H1 (cell line): Measurements from ENCODE around the gene RNF41. TPM values are rescaled to one million over a fixed set of nuclear protein-coding genes. Genes with fewer than 3 reads are reported as not detected.

ENCODE experiments used
- ASH2L ChIP-seq: fragments of 200-600, 300-600 bp; sonication (generic); IDR thresholded peaks from one replicate; pipeline ENCODE4 v1.7.1; 2017; ENCODE audit warnings: low read length
- CHD1 ChIP-seq: IDR thresholded peaks from 2 replicates; pipeline ENCODE4 v1.6.1; 2012; ENCODE audit warnings: low read depth, low read length, improper control_type of control experiment
- EP300 ChIP-seq, 2 experiments: IDR thresholded peaks; 1 replicate in 1 of 2; 2 replicates in 1 of 2; pipeline ENCODE4 v1.6.1; 2011 to 2012; ENCODE audit warnings: low read depth in 2 of 2, low read length in 2 of 2, mild to moderate bottlenecking in 2 of 2, borderline replicate concordance in 1 of 2, inconsistent platforms in 1 of 2, moderate library complexity in 1 of 2
- GABPA ChIP-seq: IDR thresholded peaks from 2 replicates; pipeline ENCODE4 v1.6.1; 2011; ENCODE audit warnings: mild to moderate bottlenecking, low read length, moderate library complexity, borderline replicate concordance; ENCODE audit not compliant: insufficient read depth
- HDAC2 ChIP-seq, 2 experiments: fragments of 300-600 bp in 1 of 2; sonication (generic) in 1 of 2; IDR thresholded peaks; 2 replicates each; pipeline ENCODE4 v1.6.1; 2011 to 2012; ENCODE audit warnings: low read depth in 2 of 2, low read length in 2 of 2, mild to moderate bottlenecking in 2 of 2, moderate library complexity in 2 of 2, borderline replicate concordance in 1 of 2, inconsistent platforms in 1 of 2
- JUND ChIP-seq: IDR thresholded peaks from 2 replicates; pipeline ENCODE4 v1.6.1; 2011; ENCODE audit warnings: mild to moderate bottlenecking, improper control_type of control experiment, low read length
- KDM4A ChIP-seq: IDR thresholded peaks from one replicate; pipeline ENCODE4 v1.7.1; 2012; ENCODE audit warnings: low read depth, mild to moderate bottlenecking, moderate library complexity, low read length, inconsistent platforms; ENCODE audit not compliant: severe bottlenecking
- NRF1 ChIP-seq: IDR thresholded peaks from 2 replicates; pipeline ENCODE4 v1.6.1; 2011; ENCODE audit warnings: mild to moderate bottlenecking, low read depth, low read length, improper control_type of control experiment
- POLR2A ChIP-seq, 2 experiments: IDR thresholded peaks; 1 replicate in 1 of 2; 2 replicates in 1 of 2; pipeline ENCODE4 v1.6.1; 2011; ENCODE audit warnings: low read depth in 2 of 2, low read length in 2 of 2, mild to moderate bottlenecking in 2 of 2; ENCODE audit errors: control extremely low read depth in 1 of 2
- POLR2AphosphoS5 ChIP-seq: IDR thresholded peaks from 2 replicates; pipeline ENCODE4 v1.6.1; 2011; ENCODE audit warnings: low read depth, low read length
- RBBP5 ChIP-seq: IDR thresholded peaks from 2 replicates; pipeline ENCODE4 v1.7.1; 2012; ENCODE audit warnings: low read depth, mild to moderate bottlenecking, inconsistent platforms, low read length, moderate library complexity, borderline replicate concordance
- RFX5 ChIP-seq: IDR thresholded peaks from 2 replicates; pipeline ENCODE4 v1.6.1; 2011; ENCODE audit warnings: low read depth, low read length, improper control_type of control experiment, borderline replicate concordance
- RXRA ChIP-seq: IDR thresholded peaks from 2 replicates; pipeline ENCODE4 v1.6.1; 2011; ENCODE audit warnings: low read depth, mild to moderate bottlenecking, low read length, moderate library complexity; ENCODE audit not compliant: insufficient read depth
- SAP30 ChIP-seq: fragments of 300-600 bp; sonication (generic); IDR thresholded peaks from 2 replicates; pipeline ENCODE4 v1.7.1; 2012; ENCODE audit warnings: low read length, moderate library complexity, mild to moderate bottlenecking, inconsistent platforms; ENCODE audit not compliant: insufficient read depth, insufficient replicate concordance
- SIN3A ChIP-seq, 2 experiments: IDR thresholded peaks in 1 of 2; conservative IDR thresholded peaks in 1 of 2; 2 replicates each; pipeline ENCODE4 v1.6.1; 2011 to 2012; ENCODE audit warnings: low read length in 2 of 2, improper control_type of control experiment in 1 of 2, low read depth in 1 of 2, mild to moderate bottlenecking in 1 of 2
- SIRT6 ChIP-seq: IDR thresholded peaks from one replicate; pipeline ENCODE4 v1.7.1; 2012; ENCODE audit warnings: low read length, inconsistent platforms
- SUZ12 ChIP-seq: fragments of 200-600 bp; sonication (generic); IDR thresholded peaks from 2 replicates; pipeline ENCODE4 v1.6.1; 2012; ENCODE audit warnings: mild to moderate bottlenecking, inconsistent platforms, low read length, moderate library complexity, mixed read lengths
- TAF1 ChIP-seq: IDR thresholded peaks from 2 replicates; pipeline ENCODE4 v1.6.1; 2011; ENCODE audit warnings: mild to moderate bottlenecking, low read depth, low read length
- TAF7 ChIP-seq: optimal IDR thresholded peaks from 2 replicates; pipeline ENCODE3; 2011; ENCODE audit warnings: low read depth, mild to moderate bottlenecking, inconsistent platforms, low read length, moderate library complexity, borderline replicate concordance
- YY1 ChIP-seq: IDR thresholded peaks from 2 replicates; pipeline ENCODE4 v1.6.1; 2011; ENCODE audit warnings: low read depth, mild to moderate bottlenecking, low read length
- ZNF274 ChIP-seq: IDR thresholded peaks from 2 replicates; pipeline ENCODE4 v1.7.0; 2012; ENCODE audit warnings: low read length, borderline replicate concordance; ENCODE audit errors: extremely low read depth
- polyA plus RNA-seq, 7 experiments: library from polyadenylated mRNA; depleted of rRNA in 3 of 7; stranded (reverse) in 5 of 7; unstranded in 2 of 7; fragments of >200 nt in 5 of 7; fragments of 200-250 nt in 2 of 7; gene quantifications; 1 replicate in 5 of 7; 2 replicates in 1 of 7; 4 replicates in 1 of 7; pipeline versions ENCODE4 v1.2.1 to v1.2.3, GENCODE V29; 2011 to 2013; ENCODE audit warnings: missing spikeins in 2 of 7, mixed read lengths in 2 of 7
- total RNA-seq: library from RNA; stranded (reverse); fragmentation: NEBNext Ultra II Directional; extraction: Animal tissue kit (Norgen Biotek cat#: 25700); gene quantifications from 2 replicates; pipeline ENCODE4 v1.2.1, GENCODE V29; 2021

Gene RNF41
- total and polyA plus RNA-seq, 2 of the 8 experiments (the other 6 are each of a cell fraction or from before 2014, with no cell fraction given) = 55.5 to 98.6 TPM

DNA sequence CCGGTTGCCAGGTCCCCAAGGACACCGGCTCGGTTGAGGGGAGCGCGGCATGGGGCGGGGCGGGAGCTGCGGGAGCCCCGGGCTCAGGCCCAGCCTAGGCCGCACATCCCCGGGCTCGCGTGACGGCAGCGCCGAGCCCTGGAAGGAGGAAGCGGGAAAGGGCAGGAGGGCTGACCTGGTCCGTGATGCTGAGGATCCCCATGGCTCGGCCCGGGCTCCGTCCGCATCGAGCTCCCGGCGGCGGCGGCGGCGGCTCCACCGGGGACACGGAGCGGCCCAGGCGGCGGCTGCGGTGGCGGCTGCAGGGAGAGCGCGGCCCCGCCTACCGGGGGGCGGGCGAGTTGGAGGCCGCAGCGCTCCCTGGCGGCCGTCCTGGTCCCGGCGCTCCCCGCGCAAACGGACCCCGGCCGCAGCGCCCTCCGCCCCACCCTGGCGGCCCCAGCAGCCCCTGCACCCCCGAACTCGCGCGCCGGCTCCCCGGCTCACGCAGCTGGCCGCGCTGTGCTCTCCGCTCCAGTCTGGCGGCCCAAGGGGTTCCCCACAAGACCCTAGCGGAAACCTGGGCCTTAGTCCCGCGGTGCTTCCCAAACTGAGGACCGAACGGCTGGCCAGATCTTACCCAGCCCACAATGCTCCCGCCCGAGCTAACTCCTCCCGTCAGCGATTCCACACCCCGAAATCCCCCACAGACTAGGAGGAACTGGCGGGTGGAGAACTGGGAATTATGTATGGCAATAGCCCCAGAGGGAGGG is 36.5 kb upstream of the RNF41 start, which contains the start of gene ANKRD52 (continued):
- TF ChIP-seq SAP30 = peak; percentile 67
- no peak for TF ChIP-seq POLR2AphosphoS5
- TF ChIP-seq YY1 = peak; percentile 10; the same call in 1 of the 2 replicates
- no peak for TF ChIP-seq RFX5
- no peak for TF ChIP-seq SIRT6
- peak; percentile 77 for TF ChIP-seq KDM4A
- TF ChIP-seq ZNF274 = no peak
- no peak for TF ChIP-seq SUZ12
- TF ChIP-seq TAF1 = no peak; the same call in 1 of the 2 replicates
- TF ChIP-seq POLR2A (IDR thresholded peaks at IDR 0.05; ENCODE audit: control extremely low read depth in 1 of 2, low read depth in 2 of 2, low read length in 2 of 2) = peak in 1 of 2 experiments; percentile 28; a peak in 2 of 3 replicates
- peak in 1 of 2 experiments; percentile 34; a peak in 2 of 4 replicates for TF ChIP-seq SIN3A (conservative IDR thresholded peaks at IDR 0.05 in 1 of 2, IDR thresholded peaks at IDR 0.05 in 1 of 2; ENCODE audit: low read depth in 1 of 2, low read length in 2 of 2)
- peak; percentile 28; the same call in 1 of the 2 replicates for TF ChIP-seq GABPA
- peak in 1 of 2 experiments; percentile 13; a peak in 1 of 4 replicates for TF ChIP-seq HDAC2 (IDR thresholded peaks at IDR 0.05; ENCODE audit: borderline replicate concordance in 1 of 2, low read depth in 2 of 2, low read length in 2 of 2)
- TF ChIP-seq TAF7 = no peak
- TF ChIP-seq CHD1 = no peak
- no peak for TF ChIP-seq JUND
- no peak for TF ChIP-seq RXRA
- TF ChIP-seq ASH2L = no peak
- no peak for TF ChIP-seq RBBP5
- no peak for TF ChIP-seq NRF1
- peak in 1 of 2 experiments; percentile 23; a peak in 1 of 3 replicates for TF ChIP-seq EP300 (IDR thresholded peaks at IDR 0.05; ENCODE audit: borderline replicate concordance in 1 of 2, low read depth in 2 of 2, low read length in 2 of 2)
